ENCODE results near the gene CDRT15. TPM values are rescaled to one million over a fixed set of nuclear protein-coding genes. Genes with fewer than 3 reads are reported as not detected.

The CDRT15 gene
- total RNA-seq, 1 experiment from 2014 or later: not detected

GRCh38 chr17:14197057-14197456 is 39.6 kb downstream of the CDRT15 start:
- H3T11ph ChIP-seq (ENCODE audit: low read length): no peak overlapping the region
- no peak overlapping the region for H4K8ac ChIP-seq (replicated peaks; ENCODE audit: insufficient read length, low read depth, low read length)
- no peak overlapping the region for H3K14ac ChIP-seq (ENCODE audit: insufficient read depth, low read length)
- no peak overlapping the region for H2BK20ac ChIP-seq (ENCODE audit: low read depth, low read length, poor library complexity, severe bottlenecking)
- H2AK5ac ChIP-seq (ENCODE audit: insufficient read length, low read length): no peak overlapping the region
- DNase-seq: no peak
- no peak overlapping the region for H4K91ac ChIP-seq (ENCODE audit: insufficient read length, low read depth, low read length)
- peaks cover 0 to 4% (median 0%) of the 10 kb centered on the region in 3 experiments; a peak in 2 of 7 replicates for H3K36me3 Mint-ChIP-seq (ENCODE audit: insufficient read depth in 1 of 3, low read depth in 3 of 3)
- H3K23me2 ChIP-seq (ENCODE audit: insufficient read length, low read depth, low read length, poor library complexity, severe bottlenecking): no peaks in the 10 kb centered on the region
- H3K56ac ChIP-seq (ENCODE audit: insufficient read length, low read depth, low read length): no peak overlapping the region
- WGBS (ENCODE audit: extremely low coverage, insufficient read length, low lambda C conversion rate): no CpG with 5 or more reads among the region's 2 CpGs
- no peak overlapping the region for H2BK120ac ChIP-seq (ENCODE audit: low read depth, low read length, poor library complexity, severe bottlenecking)
- H4K5ac ChIP-seq (ENCODE audit: insufficient read length, low read depth, low read length): no peak overlapping the region
- no peaks in the 10 kb centered on the region for H3K27me3 ChIP-seq (ENCODE audit: insufficient read depth, low read length)
- H3K23ac ChIP-seq (ENCODE audit: insufficient read length, low read depth, low read length): no peak overlapping the region
- H3K79me1 ChIP-seq (ENCODE audit: insufficient read depth, low read depth, low read length, poor library complexity, severe bottlenecking): no peaks in the 10 kb centered on the region
- H3K27ac Mint-ChIP-seq: peak overlapping the region in 1 of 3 experiments; percentile 38; a peak in 1 of 7 replicates
- no peak overlapping the region for H2AFZ ChIP-seq (ENCODE audit: low read length)
- no peak overlapping the region for H2BK12ac ChIP-seq (ENCODE audit: insufficient read length, low read depth, low read length)
- H2BK5ac ChIP-seq (ENCODE audit: insufficient read length, low read length): no peak overlapping the region
- H3K27me3 Mint-ChIP-seq (ENCODE audit: low read depth): no peaks in the 10 kb centered on the region
- H4K20me1 ChIP-seq (ENCODE audit: control insufficient read depth, insufficient read depth, insufficient read length): no peaks in the 10 kb centered on the region
- H3K4me2 ChIP-seq (ENCODE audit: insufficient read depth, insufficient read length, low read length): no peak overlapping the region
- no peak overlapping the region for H3K27ac ChIP-seq (ENCODE audit: insufficient read length, low read depth, low read length)
- no peaks in the 10 kb centered on the region for H3K79me2 ChIP-seq (ENCODE audit: insufficient read depth, low read length)
- no peaks in the 10 kb centered on the region for H3K9me3 ChIP-seq (ENCODE audit: control insufficient read depth, low read depth, low read length)
- TF ChIP-seq CTCF (conservative IDR thresholded peaks at IDR 0.05): no peak
- no peak overlapping the region for H3K4me3 Mint-ChIP-seq
- no peaks in the 10 kb centered on the region for H3K9me3 Mint-ChIP-seq
- H3K4me1 Mint-ChIP-seq: peaks cover 7 to 12% of the 10 kb centered on the region in 2 experiments
- no peak overlapping the region for H3K9ac ChIP-seq (ENCODE audit: extremely low read depth, insufficient read length, low read length)
- no peak overlapping the region for H2BK15ac ChIP-seq (ENCODE audit: low read depth, low read length)
- H3K4ac ChIP-seq (ENCODE audit: low read depth, low read length): no peak overlapping the region
- H3K4me1 ChIP-seq (ENCODE audit: insufficient read depth, low read length): no peaks in the 10 kb centered on the region
- H3K18ac ChIP-seq (ENCODE audit: insufficient read length, low read depth, low read length): no peak overlapping the region

All from H9 (cell line).